DOHH2 (cell line): ENCODE measurements around the gene RMC1.

Experiments used
- H3F3A ChIP-seq: fragments of 200-600 bp; sonication (generic), shearing (Covaris generic); 2 replicates; pipeline ENCODE4 v1.6.0; 2016; ENCODE audit warnings: antibody characterized with exemption, mild to moderate bottlenecking; ENCODE audit not compliant: control insufficient read depth, insufficient read depth
- H3K27ac ChIP-seq: fragments of 200-600 bp; sonication (generic); 2 replicates; pipeline ENCODE4 v1.5.1; 2014; ENCODE audit warnings: low read depth, mild to moderate bottlenecking, low read length, moderate library complexity
- H3K27me3 ChIP-seq: fragments of 200-600 bp; sonication (generic); 2 replicates; pipeline ENCODE4 v1.6.1; 2014; ENCODE audit warnings: mild to moderate bottlenecking, low read length, mixed read lengths; ENCODE audit not compliant: control insufficient read depth
- H3K36me3 ChIP-seq: fragments of 200-600 bp; sonication (generic); 2 replicates; pipeline ENCODE4 v1.6.1; 2014; ENCODE audit warnings: mild to moderate bottlenecking, low read length, moderate library complexity, mixed read lengths; ENCODE audit not compliant: control insufficient read depth
- H3K4me1 ChIP-seq: fragments of 200-600 bp; sonication (generic); 2 replicates; pipeline ENCODE4 v1.6.1; 2014; ENCODE audit warnings: mild to moderate bottlenecking, low read length, mixed read lengths; ENCODE audit not compliant: control insufficient read depth
- H3K4me2 ChIP-seq: fragments of 200-600 bp; sonication (generic); 2 replicates; pipeline ENCODE4 v1.6.0; 2014; ENCODE audit warnings: mild to moderate bottlenecking, low read length, moderate library complexity
- H3K4me3 ChIP-seq: fragments of 200-600 bp; sonication (generic); 2 replicates; pipeline ENCODE4 v1.5.1; 2014; ENCODE audit warnings: mild to moderate bottlenecking, low read length, mixed read lengths
- H3K79me2 ChIP-seq: fragments of 200-600 bp; sonication (generic); 2 replicates; pipeline ENCODE4 v1.6.1; 2014; ENCODE audit warnings: mild to moderate bottlenecking, low read length, mixed read lengths; ENCODE audit not compliant: control insufficient read depth
- H3K9me2 ChIP-seq: fragments of 200-600 bp; sonication (generic); replicated peaks from 2 replicates; pipeline ENCODE4 v1.6.1; 2014; ENCODE audit warnings: mild to moderate bottlenecking, low read length, mixed read lengths; ENCODE audit not compliant: control insufficient read depth
- H3K9me3 ChIP-seq: fragments of 200-600 bp; sonication (generic); 2 replicates; pipeline ENCODE4 v1.6.1; 2014; ENCODE audit warnings: antibody characterized with exemption, low read length, mixed read lengths; ENCODE audit not compliant: control insufficient read depth, insufficient read depth
- H4K20me1 ChIP-seq: fragments of 200-600 bp; sonication (generic); 2 replicates; pipeline ENCODE4 v1.6.0; 2014; ENCODE audit warnings: low read depth, mild to moderate bottlenecking, antibody characterized with exemption, low read length, moderate library complexity; ENCODE audit not compliant: control insufficient read depth, insufficient read depth
- EZH2phosphoT487 ChIP-seq: fragments of 200-600 bp; sonication (generic); IDR thresholded peaks from 2 replicates; pipeline ENCODE4 v1.6.1; 2017; ENCODE audit warnings: borderline replicate concordance, mild to moderate bottlenecking, antibody characterized with exemption, low read length, moderate library complexity, mixed read lengths
- TF ChIP-seq, protein P1 (sequence below): fragments of 200-600 bp; sonication (generic); IDR thresholded peaks from one replicate; pipeline ENCODE4 v1.5.1; 2014; ENCODE audit warnings: antibody characterized with exemption, mild to moderate bottlenecking, low read depth, low read length; ENCODE audit not compliant: poor library complexity, severe bottlenecking

Gene RMC1

GRCh38 chr18:23521907-23522306 is 18.6 kb downstream of the RMC1 start:
- Histone ChIP-seq H3K4me1 (no peaks in the 10 kb centered on the region), H4K20me1 (no peaks in the 10 kb centered on the region), H3K4me2 (no peak overlapping the region), H3K27ac (no peak overlapping the region), H3K9me2 (no peaks in the 10 kb centered on the region), H3F3A (no peaks in the 10 kb centered on the region), H3K4me3 (no peak overlapping the region), H3K36me3 (peaks cover 80% of the 10 kb centered on the region), H3K27me3 (no peaks in the 10 kb centered on the region), H3K9me3 (no peaks in the 10 kb centered on the region), H3K79me2 (no peaks in the 10 kb centered on the region)
- no peak for TF ChIP-seq EZH2phosphoT487
- TF ChIP-seq, protein P1, sequence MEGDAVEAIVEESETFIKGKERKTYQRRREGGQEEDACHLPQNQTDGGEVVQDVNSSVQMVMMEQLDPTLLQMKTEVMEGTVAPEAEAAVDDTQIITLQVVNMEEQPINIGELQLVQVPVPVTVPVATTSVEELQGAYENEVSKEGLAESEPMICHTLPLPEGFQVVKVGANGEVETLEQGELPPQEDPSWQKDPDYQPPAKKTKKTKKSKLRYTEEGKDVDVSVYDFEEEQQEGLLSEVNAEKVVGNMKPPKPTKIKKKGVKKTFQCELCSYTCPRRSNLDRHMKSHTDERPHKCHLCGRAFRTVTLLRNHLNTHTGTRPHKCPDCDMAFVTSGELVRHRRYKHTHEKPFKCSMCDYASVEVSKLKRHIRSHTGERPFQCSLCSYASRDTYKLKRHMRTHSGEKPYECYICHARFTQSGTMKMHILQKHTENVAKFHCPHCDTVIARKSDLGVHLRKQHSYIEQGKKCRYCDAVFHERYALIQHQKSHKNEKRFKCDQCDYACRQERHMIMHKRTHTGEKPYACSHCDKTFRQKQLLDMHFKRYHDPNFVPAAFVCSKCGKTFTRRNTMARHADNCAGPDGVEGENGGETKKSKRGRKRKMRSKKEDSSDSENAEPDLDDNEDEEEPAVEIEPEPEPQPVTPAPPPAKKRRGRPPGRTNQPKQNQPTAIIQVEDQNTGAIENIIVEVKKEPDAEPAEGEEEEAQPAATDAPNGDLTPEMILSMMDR, result no peak

- TF ChIP-seq, protein P1, result no peak
- no peak for TF ChIP-seq EZH2phosphoT487
- no peak overlapping the region for H3K27ac ChIP-seq
These were observed 20.3 kb downstream of the RMC1 start for GRCh38 chr18:23523429-23524212.

DNA sequence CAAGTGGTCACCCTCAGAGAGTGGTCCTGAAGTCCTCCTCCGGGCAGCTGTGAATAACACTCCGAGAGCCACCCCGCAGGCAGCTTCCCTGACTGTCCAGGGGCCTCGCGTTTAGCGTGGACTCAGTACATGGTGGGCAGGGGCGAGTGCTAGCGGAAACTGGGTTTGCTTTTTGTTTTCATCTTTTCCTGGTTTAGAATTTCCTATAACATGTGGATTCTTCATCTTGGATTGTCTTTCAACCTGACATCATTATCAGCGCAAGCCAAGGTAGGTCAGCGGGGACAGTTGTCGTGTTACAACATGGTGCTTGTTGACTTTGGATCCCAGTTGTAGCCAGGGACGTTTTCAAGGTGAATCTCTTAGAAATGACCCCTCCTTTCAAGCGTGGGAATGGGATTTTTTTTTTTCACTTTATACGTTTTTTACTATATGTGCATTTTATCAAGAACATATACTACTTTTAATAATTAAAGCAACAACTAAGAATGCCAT is 20.9 kb downstream of the RMC1 start:
- no peak for TF ChIP-seq EZH2phosphoT487
- TF ChIP-seq, protein P1, result no peak
- H3K9me3 ChIP-seq, result no peaks in the 10 kb centered on the region
- H4K20me1 ChIP-seq, result no peaks in the 10 kb centered on the region
- no peaks in the 10 kb centered on the region for H3K27me3 ChIP-seq
- no peak overlapping the region for H3K4me2 ChIP-seq
- no peak overlapping the region for H3K27ac ChIP-seq
- no peaks in the 10 kb centered on the region for H3K9me2 ChIP-seq
- no peaks in the 10 kb centered on the region for H3K4me1 ChIP-seq
- H3K79me2 ChIP-seq, result no peaks in the 10 kb centered on the region
- H3K36me3 ChIP-seq, result peaks cover 77% of the 10 kb centered on the region
- no peak overlapping the region for H3K4me3 ChIP-seq
- no peaks in the 10 kb centered on the region for H3F3A ChIP-seq

More at GRCh38 chr18:23523429-23524212, 20.3 kb downstream of the RMC1 start:
- H3K4me2 ChIP-seq, result no peak overlapping the region
- peaks cover 77% of the 10 kb centered on the region for H3K36me3 ChIP-seq
- H3F3A ChIP-seq, result no peaks in the 10 kb centered on the region
- H3K4me3 ChIP-seq, result no peak overlapping the region
- no peaks in the 10 kb centered on the region for H3K27me3 ChIP-seq
- H3K4me1 ChIP-seq, result no peaks in the 10 kb centered on the region
- no peaks in the 10 kb centered on the region for H3K9me2 ChIP-seq
- no peaks in the 10 kb centered on the region for H4K20me1 ChIP-seq
- no peaks in the 10 kb centered on the region for H3K9me3 ChIP-seq
- H3K79me2 ChIP-seq, result no peaks in the 10 kb centered on the region
